ENCODE measurements around the gene BRD3OS. TPM values are rescaled to one million over a fixed set of nuclear protein-coding genes. Genes with fewer than 3 reads are reported as not detected.
"Not testable (repeated sequence)": the region's sequence is repeated elsewhere in the genome, so short reads cannot be mapped to it uniquely, and the experiment has no call there.

BRD3OS gene
- total RNA-seq, 1 experiment from 2014 or later, result 16.2 TPM

GRCh38 chr9:134071149-134071548, 45.9 kb downstream of the BRD3OS start:
- Mint-ChIP-seq H3K36me3 (peaks cover 8% of the 10 kb centered on the region; the same call in 1 of the 2 replicates), H3K9me3 (peaks cover 28% of the 10 kb centered on the region), H3K4me3 (no peak overlapping the region), H3K27me3 (ENCODE audit: low read depth) (peaks cover 41% of the 10 kb centered on the region), H3K4me1 (peaks cover 4% of the 10 kb centered on the region), H3K27ac (no peak overlapping the region)
- ChIA-PET CTCF (no interaction called here), POLR2A (no interaction called here)
- TF ChIP-seq ARID4B (CRISPR knock-in tag; IDR thresholded peaks at IDR 0.05; ENCODE audit: borderline replicate concordance), result no peak
- TF ChIP-seq, protein P1, sequence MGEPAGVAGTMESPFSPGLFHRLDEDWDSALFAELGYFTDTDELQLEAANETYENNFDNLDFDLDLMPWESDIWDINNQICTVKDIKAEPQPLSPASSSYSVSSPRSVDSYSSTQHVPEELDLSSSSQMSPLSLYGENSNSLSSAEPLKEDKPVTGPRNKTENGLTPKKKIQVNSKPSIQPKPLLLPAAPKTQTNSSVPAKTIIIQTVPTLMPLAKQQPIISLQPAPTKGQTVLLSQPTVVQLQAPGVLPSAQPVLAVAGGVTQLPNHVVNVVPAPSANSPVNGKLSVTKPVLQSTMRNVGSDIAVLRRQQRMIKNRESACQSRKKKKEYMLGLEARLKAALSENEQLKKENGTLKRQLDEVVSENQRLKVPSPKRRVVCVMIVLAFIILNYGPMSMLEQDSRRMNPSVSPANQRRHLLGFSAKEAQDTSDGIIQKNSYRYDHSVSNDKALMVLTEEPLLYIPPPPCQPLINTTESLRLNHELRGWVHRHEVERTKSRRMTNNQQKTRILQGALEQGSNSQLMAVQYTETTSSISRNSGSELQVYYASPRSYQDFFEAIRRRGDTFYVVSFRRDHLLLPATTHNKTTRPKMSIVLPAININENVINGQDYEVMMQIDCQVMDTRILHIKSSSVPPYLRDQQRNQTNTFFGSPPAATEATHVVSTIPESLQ (CRISPR knock-in tag; IDR thresholded peaks at IDR 0.05), result no peak
- no peak for TF ChIP-seq GTF2I (CRISPR knock-in tag; conservative IDR thresholded peaks at IDR 0.05)
- TF ChIP-seq ZNF219 (CRISPR knock-in tag; IDR thresholded peaks at IDR 0.05; ENCODE audit: borderline replicate concordance), result no peak
- no peak for ATAC-seq
- no peak for DNase-seq (ENCODE audit: low spot score)

- POLR2A ChIA-PET; H3K27ac Mint-ChIP-seq; CTCF ChIA-PET; H3K4me3 Mint-ChIP-seq; DNase-seq (ENCODE audit: low spot score); ATAC-seq; H3K4me1 Mint-ChIP-seq: not testable (repeated sequence)
- Mint-ChIP-seq H3K27me3 (ENCODE audit: low read depth) (peaks cover 50% of the 10 kb centered on the region), H3K36me3 (peaks cover 13% of the 10 kb centered on the region), H3K9me3 (peaks cover 39% of the 10 kb centered on the region)
Observed at GRCh38 chr9:134072683-134073082, 47.4 kb downstream of the BRD3OS start.

GRCh38 chr9:134073500-134073899, 48.2 kb downstream of the BRD3OS start:
- ChIA-PET CTCF (no interaction called here), POLR2A (no interaction called here)
- H3K4me1 Mint-ChIP-seq, result no peaks in the 10 kb centered on the region
- peaks cover 39% of the 10 kb centered on the region for H3K9me3 Mint-ChIP-seq
- DNase-seq (ENCODE audit: low spot score) (no peak), ATAC-seq (no peak)
- peaks cover 13% of the 10 kb centered on the region for H3K36me3 Mint-ChIP-seq
- peaks cover 50% of the 10 kb centered on the region for H3K27me3 Mint-ChIP-seq (ENCODE audit: low read depth)
- H3K27ac Mint-ChIP-seq, result no peak overlapping the region
- no peak overlapping the region for H3K4me3 Mint-ChIP-seq
- no peak for TF ChIP-seq GABPB1 (CRISPR knock-in tag; IDR thresholded peaks at IDR 0.05)
- TF ChIP-seq AFF4 (CRISPR knock-in tag; IDR thresholded peaks at IDR 0.05; ENCODE audit: borderline replicate concordance), result no peak
- no peak for TF ChIP-seq MYBL2 (CRISPR knock-in tag; IDR thresholded peaks at IDR 0.05)
- TF ChIP-seq ETV6 (CRISPR knock-in tag; IDR thresholded peaks at IDR 0.05), result no peak
- TF ChIP-seq, protein P2, sequence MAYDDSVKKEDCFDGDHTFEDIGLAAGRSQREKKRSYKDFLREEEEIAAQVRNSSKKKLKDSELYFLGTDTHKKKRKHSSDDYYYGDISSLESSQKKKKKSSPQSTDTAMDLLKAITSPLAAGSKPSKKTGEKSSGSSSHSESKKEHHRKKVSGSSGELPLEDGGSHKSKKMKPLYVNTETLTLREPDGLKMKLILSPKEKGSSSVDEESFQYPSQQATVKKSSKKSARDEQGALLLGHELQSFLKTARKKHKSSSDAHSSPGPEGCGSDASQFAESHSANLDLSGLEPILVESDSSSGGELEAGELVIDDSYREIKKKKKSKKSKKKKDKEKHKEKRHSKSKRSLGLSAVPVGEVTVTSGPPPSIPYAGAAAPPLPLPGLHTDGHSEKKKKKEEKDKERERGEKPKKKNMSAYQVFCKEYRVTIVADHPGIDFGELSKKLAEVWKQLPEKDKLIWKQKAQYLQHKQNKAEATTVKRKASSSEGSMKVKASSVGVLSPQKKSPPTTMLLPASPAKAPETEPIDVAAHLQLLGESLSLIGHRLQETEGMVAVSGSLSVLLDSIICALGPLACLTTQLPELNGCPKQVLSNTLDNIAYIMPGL (CRISPR knock-in tag; IDR thresholded peaks at IDR 0.05), result no peak
- no peak for TF ChIP-seq TEAD4 (CRISPR knock-in tag; IDR thresholded peaks at IDR 0.05)
- no peak for TF ChIP-seq SMAD3 (CRISPR knock-in tag; IDR thresholded peaks at IDR 0.05; ENCODE audit: borderline replicate concordance)
- TF ChIP-seq GTF2I (CRISPR knock-in tag; conservative IDR thresholded peaks at IDR 0.05), result no peak
- no peak for TF ChIP-seq TP53 (CRISPR knock-in tag; IDR thresholded peaks at IDR 0.05)
- TF ChIP-seq, protein P3, sequence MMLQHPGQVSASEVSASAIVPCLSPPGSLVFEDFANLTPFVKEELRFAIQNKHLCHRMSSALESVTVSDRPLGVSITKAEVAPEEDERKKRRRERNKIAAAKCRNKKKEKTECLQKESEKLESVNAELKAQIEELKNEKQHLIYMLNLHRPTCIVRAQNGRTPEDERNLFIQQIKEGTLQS (CRISPR knock-in tag; conservative IDR thresholded peaks at IDR 0.05), result no peak
- TF ChIP-seq, protein P4, sequence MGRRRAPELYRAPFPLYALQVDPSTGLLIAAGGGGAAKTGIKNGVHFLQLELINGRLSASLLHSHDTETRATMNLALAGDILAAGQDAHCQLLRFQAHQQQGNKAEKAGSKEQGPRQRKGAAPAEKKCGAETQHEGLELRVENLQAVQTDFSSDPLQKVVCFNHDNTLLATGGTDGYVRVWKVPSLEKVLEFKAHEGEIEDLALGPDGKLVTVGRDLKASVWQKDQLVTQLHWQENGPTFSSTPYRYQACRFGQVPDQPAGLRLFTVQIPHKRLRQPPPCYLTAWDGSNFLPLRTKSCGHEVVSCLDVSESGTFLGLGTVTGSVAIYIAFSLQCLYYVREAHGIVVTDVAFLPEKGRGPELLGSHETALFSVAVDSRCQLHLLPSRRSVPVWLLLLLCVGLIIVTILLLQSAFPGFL (CRISPR knock-in tag; IDR thresholded peaks at IDR 0.05; ENCODE audit: borderline replicate concordance), result no peak
- no peak for TF ChIP-seq PRRX2 (CRISPR knock-in tag; IDR thresholded peaks at IDR 0.05)
- TF ChIP-seq IRF2 (CRISPR knock-in tag; IDR thresholded peaks at IDR 0.05; ENCODE audit: borderline replicate concordance, low read depth), result no peak
- no peak for TF ChIP-seq ZNF396 (CRISPR knock-in tag; IDR thresholded peaks at IDR 0.05; ENCODE audit: borderline replicate concordance)

Data from WTC11 (cell line).